Forelimb muscle (tissue), 1 donor: ENCODE data around the gene CHRNA4. TPM values are rescaled to one million over a fixed set of nuclear protein-coding genes. Genes with fewer than 3 reads are reported as not detected.
A peak's percentile ranks its signal among the peaks of the same experiment; 100 is the strongest.
"Not testable (repeated sequence)": the region's sequence is repeated elsewhere in the genome, so short reads cannot be mapped to it uniquely, and the experiment has no call there.

Source experiments
- DNase-seq: peaks from one replicate; pipeline ENCODE4 v3.0.0-alpha.2; 2013; ENCODE audit warnings: low read depth
- polyA plus RNA-seq: library from polyadenylated mRNA; unstranded; fragments of 120-200 nt; gene quantifications from one replicate; pipeline ENCODE4 v1.2.1, GENCODE V29; 2013; ENCODE audit not compliant: insufficient read length

The CHRNA4 gene
- polyA plus RNA-seq, 1 donor: 0.46 TPM

- not testable (repeated sequence) for DNase-seq
These were observed 26.1 kb downstream of the CHRNA4 start for GRCh38 chr20:63335060-63335459.

- no peak for DNase-seq
These were observed 26.8 kb downstream of the CHRNA4 start for GRCh38 chr20:63334356-63334755.

- no peak for DNase-seq
These were observed 27.8 kb downstream of the CHRNA4 start for GRCh38 chr20:63333241-63333836.

GRCh38 chr20:63332488-63333240, 28.5 kb downstream of the CHRNA4 start:
- no peak for DNase-seq

GRCh38 chr20:63331741-63332400, 29.3 kb downstream of the CHRNA4 start:
- DNase-seq: no peak

GRCh38 chr20:63330940-63331339, 30.2 kb downstream of the CHRNA4 start:
- no peak for DNase-seq

GRCh38 chr20:63330084-63330760, 30.9 kb downstream of the CHRNA4 start:
- DNase-seq: no peak

- DNase-seq: no peak
These were observed 31.6 kb downstream of the CHRNA4 start for GRCh38 chr20:63329331-63330083.

GRCh38 chr20:63328718-63329275, 32.4 kb downstream of the CHRNA4 start:
- DNase-seq: no peak

GRCh38 chr20:63328026-63328700, 33.0 kb downstream of the CHRNA4 start:
- no peak for DNase-seq

GRCh38 chr20:63327231-63327745, 33.9 kb downstream of the CHRNA4 start:
- no peak for DNase-seq

GRCh38 chr20:63326314-63327230, 34.6 kb downstream of the CHRNA4 start:
- no peak for DNase-seq

GRCh38 chr20:63325554-63326313, 35.4 kb downstream of the CHRNA4 start:
- no peak for DNase-seq

GRCh38 chr20:63325021-63325471, 36.1 kb downstream of the CHRNA4 start:
- no peak for DNase-seq

GRCh38 chr20:63323357-63323981, 37.7 kb downstream of the CHRNA4 start:
- peak; percentile 26 for DNase-seq

- DNase-seq: no peak
These were observed 38.2 kb downstream of the CHRNA4 start for GRCh38 chr20:63322933-63323273.

- DNase-seq: no peak
These were observed 38.8 kb downstream of the CHRNA4 start for GRCh38 chr20:63322146-63322932.
